ENCODE data around the gene NHLH1.

DNA sequence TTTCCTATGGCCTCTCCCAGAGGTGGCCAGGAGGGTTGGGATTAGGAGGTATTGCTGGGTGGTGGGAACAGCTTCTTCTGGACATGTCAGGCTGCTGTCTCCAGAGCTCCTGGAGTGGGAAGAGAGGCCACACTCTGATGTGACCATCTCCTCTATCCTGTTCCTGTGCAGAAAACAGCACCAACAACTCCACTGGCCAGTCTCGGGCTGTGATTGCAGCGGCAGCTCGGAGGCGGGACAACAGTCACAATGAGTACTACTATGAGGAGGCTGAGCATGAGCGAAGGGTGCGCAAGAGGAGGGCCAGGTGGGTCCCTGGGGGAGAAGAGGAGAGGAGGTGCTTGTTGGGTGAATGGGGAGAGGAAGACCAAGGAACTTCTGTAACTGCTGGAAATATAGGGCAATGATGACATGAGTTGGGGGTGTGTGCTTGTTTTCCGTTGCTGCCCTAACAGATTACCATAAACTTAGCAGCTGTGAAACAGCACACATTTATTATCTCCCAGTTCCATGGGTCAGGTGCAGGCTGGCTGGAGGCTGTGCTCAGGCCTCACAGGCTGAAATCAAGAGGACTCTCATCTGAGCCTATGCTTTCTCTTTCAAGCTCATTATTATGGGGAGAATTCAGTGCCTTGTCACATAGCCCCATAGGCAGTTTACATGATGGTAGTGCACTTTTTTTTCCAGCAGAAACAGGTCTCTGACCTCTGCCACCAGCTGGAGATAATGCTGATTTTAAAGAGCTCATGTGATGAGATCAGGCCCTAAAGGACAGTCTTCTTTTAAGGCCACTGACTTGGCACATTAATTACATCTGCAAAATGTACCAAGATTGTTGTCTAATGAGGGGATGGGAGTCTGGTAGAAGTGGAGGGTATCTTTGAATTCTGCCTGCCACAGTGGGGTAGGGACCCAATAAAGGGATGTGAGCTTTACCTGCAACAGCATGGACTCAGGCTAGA lies 54.3 kb downstream of the NHLH1 start:
- TF ChIP-seq, protein P1, sequence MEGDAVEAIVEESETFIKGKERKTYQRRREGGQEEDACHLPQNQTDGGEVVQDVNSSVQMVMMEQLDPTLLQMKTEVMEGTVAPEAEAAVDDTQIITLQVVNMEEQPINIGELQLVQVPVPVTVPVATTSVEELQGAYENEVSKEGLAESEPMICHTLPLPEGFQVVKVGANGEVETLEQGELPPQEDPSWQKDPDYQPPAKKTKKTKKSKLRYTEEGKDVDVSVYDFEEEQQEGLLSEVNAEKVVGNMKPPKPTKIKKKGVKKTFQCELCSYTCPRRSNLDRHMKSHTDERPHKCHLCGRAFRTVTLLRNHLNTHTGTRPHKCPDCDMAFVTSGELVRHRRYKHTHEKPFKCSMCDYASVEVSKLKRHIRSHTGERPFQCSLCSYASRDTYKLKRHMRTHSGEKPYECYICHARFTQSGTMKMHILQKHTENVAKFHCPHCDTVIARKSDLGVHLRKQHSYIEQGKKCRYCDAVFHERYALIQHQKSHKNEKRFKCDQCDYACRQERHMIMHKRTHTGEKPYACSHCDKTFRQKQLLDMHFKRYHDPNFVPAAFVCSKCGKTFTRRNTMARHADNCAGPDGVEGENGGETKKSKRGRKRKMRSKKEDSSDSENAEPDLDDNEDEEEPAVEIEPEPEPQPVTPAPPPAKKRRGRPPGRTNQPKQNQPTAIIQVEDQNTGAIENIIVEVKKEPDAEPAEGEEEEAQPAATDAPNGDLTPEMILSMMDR (IDR thresholded peaks at IDR 0.05 in 4 of 5, conservative IDR thresholded peaks at IDR 0.05 in 1 of 5), result no peak
- no peak for TF ChIP-seq POLR2A (IDR thresholded peaks at IDR 0.05)
